Loucy (cell line): ENCODE measurements around the gene ATAD3A.
A peak's percentile ranks its signal among the peaks of the same experiment; 100 is the strongest.

Experiments
- H2AFZ ChIP-seq: fragments of 200-600 bp; sonication (generic); 2 replicates; pipeline ENCODE4 v1.6.0; 2016; ENCODE audit warnings: antibody characterized with exemption, mild to moderate bottlenecking, low read length, moderate library complexity
- H3F3A ChIP-seq: fragments of 200-600 bp; 2 replicates; pipeline ENCODE4 v1.6.0; 2016; ENCODE audit warnings: antibody characterized with exemption, low read depth, mild to moderate bottlenecking
- H3K27me3 ChIP-seq: fragments of 200-600 bp; sonication (generic); 2 replicates; pipeline ENCODE4 v1.6.1; 2014; ENCODE audit warnings: low read length, mild to moderate bottlenecking; ENCODE audit not compliant: insufficient read depth, poor library complexity, severe bottlenecking
- H3K36me3 ChIP-seq: fragments of 200-600 bp; sonication (generic); 2 replicates; pipeline ENCODE4 v1.6.1; 2016; ENCODE audit warnings: low read length; ENCODE audit not compliant: insufficient read depth
- H3K4me1 ChIP-seq: fragments of 200-600 bp; sonication (generic); 2 replicates; pipeline ENCODE4 v1.5.1; 2014; ENCODE audit warnings: low read length, mild to moderate bottlenecking; ENCODE audit not compliant: insufficient read depth, poor library complexity, severe bottlenecking
- H3K4me2 ChIP-seq: fragments of 200-600 bp; sonication (generic); 2 replicates; pipeline ENCODE4 v1.6.0; 2014; ENCODE audit warnings: antibody characterized with exemption, low read length, low read depth, mild to moderate bottlenecking; ENCODE audit not compliant: poor library complexity, severe bottlenecking
- H3K4me3 ChIP-seq: fragments of 200-600 bp; sonication (generic); 2 replicates; pipeline ENCODE4 v1.5.1; 2014; ENCODE audit warnings: low read length, mild to moderate bottlenecking, mixed read lengths; ENCODE audit not compliant: poor library complexity, severe bottlenecking
- H3K79me2 ChIP-seq: fragments of 200-600 bp; sonication (generic); 2 replicates; pipeline ENCODE4 v1.6.1; 2014; ENCODE audit warnings: low read length; ENCODE audit not compliant: insufficient read depth
- H3K9ac ChIP-seq: fragments of 200-600 bp; sonication (generic); 2 replicates; pipeline ENCODE4 v1.6.0; 2014; ENCODE audit warnings: mild to moderate bottlenecking, low read depth, low read length, moderate library complexity; ENCODE audit not compliant: poor library complexity, severe bottlenecking
- H3K9me2 ChIP-seq: fragments of 200-600 bp; sonication (generic); replicated peaks from 2 replicates; pipeline ENCODE4 v1.6.1; 2016; ENCODE audit warnings: low read depth, low read length, mixed read lengths
- H3K9me3 ChIP-seq: fragments of 200-600 bp; sonication (generic); 2 replicates; pipeline ENCODE4 v1.6.1; 2014; ENCODE audit warnings: mild to moderate bottlenecking, antibody characterized with exemption, low read length, low read depth; ENCODE audit not compliant: insufficient read depth
- H4K20me1 ChIP-seq: fragments of 200-600 bp; sonication (generic); 2 replicates; pipeline ENCODE4 v1.6.0; 2014; ENCODE audit warnings: antibody characterized with exemption, low read length, mild to moderate bottlenecking; ENCODE audit not compliant: insufficient read depth, poor library complexity, severe bottlenecking
- EZH2phosphoT487 ChIP-seq: fragments of 200-600 bp; IDR thresholded peaks from 2 replicates; pipeline ENCODE4 v1.6.1; 2018; ENCODE audit warnings: antibody characterized with exemption, mild to moderate bottlenecking, moderate library complexity, borderline replicate concordance
- TF ChIP-seq, protein P1 (sequence below): fragments of 200-600 bp; sonication (generic); conservative IDR thresholded peaks from 2 replicates; pipeline ENCODE4 v1.5.1; 2014; ENCODE audit warnings: mild to moderate bottlenecking, antibody characterized with exemption, low read length

Gene ATAD3A

DNA sequence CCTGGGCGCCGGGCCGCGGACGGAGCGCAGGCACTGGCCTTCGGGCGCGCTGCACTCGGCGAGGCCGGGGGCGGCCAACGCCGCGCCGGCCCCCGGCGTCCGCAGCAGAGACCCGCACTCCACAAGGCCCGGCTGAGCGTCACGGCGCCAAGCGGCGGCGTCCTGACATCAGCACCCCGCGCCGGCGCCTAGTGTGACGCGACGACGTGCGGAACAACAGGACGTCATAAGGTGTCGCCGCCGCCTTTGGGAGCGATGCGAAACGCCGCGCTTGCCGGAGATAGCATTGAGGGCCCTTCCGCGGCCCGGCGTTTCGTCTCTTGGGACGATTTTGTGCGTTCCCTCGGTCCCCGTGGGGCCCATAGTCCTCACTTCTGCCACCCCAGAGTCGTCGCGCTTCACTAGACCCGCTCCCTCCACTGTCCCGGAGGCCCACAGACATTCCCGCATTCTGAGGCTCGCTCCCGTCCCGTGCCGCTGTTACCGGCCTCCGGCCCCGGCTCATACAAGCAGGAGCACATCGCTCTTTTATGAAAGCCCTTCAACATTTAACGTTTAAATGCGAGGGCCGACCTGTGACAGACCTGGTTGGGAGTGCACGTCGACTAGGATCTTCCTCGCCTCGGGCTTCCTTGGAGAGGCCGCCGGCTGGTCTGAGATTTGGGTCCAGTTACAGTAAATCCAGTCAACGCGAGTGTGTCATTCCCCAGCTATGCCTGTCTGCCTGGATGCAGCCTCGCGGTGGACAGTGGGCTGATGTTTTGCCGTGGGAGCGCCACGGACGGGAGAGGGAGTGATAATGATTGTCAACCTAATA lies 63.0 kb downstream of the ATAD3A start, which contains the start of gene SSU72:
SSU72 (minus strand) TSS at position 143 of the 817 bp plus-strand sequence. CDS start 306 bp downstream, outside the sequence.
- H2AFZ ChIP-seq: peak within 1 kb of the TSS; percentile 95
- no peaks in the 10 kb centered on the region for H3K36me3 ChIP-seq
- peak within 1 kb of the TSS; percentile 89 for H3K9ac ChIP-seq
- peaks cover 31% of the 10 kb centered on the region for H4K20me1 ChIP-seq
- peaks cover 21% of the 10 kb centered on the region for H3K4me1 ChIP-seq
- H3K79me2 ChIP-seq: peaks cover 54% of the 10 kb centered on the region
- no peaks in the 10 kb centered on the region for H3K9me2 ChIP-seq
- no peaks in the 10 kb centered on the region for H3F3A ChIP-seq
- peaks cover 4% of the 10 kb centered on the region for H3K27me3 ChIP-seq
- H3K4me3 ChIP-seq: peak within 1 kb of the TSS; percentile 92
- TF ChIP-seq EZH2phosphoT487: no peak
- TF ChIP-seq, protein P1, sequence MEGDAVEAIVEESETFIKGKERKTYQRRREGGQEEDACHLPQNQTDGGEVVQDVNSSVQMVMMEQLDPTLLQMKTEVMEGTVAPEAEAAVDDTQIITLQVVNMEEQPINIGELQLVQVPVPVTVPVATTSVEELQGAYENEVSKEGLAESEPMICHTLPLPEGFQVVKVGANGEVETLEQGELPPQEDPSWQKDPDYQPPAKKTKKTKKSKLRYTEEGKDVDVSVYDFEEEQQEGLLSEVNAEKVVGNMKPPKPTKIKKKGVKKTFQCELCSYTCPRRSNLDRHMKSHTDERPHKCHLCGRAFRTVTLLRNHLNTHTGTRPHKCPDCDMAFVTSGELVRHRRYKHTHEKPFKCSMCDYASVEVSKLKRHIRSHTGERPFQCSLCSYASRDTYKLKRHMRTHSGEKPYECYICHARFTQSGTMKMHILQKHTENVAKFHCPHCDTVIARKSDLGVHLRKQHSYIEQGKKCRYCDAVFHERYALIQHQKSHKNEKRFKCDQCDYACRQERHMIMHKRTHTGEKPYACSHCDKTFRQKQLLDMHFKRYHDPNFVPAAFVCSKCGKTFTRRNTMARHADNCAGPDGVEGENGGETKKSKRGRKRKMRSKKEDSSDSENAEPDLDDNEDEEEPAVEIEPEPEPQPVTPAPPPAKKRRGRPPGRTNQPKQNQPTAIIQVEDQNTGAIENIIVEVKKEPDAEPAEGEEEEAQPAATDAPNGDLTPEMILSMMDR: no peak
- H3K4me2 ChIP-seq: peak within 1 kb of the TSS; percentile 94
- H3K9me3 ChIP-seq: no peaks in the 10 kb centered on the region

- Histone ChIP-seq H4K20me1 (peaks cover 16% of the 10 kb centered on the region), H3K27me3 (peaks cover 4% of the 10 kb centered on the region), H3K9ac (no peak overlapping the region), H3K4me2 (no peak overlapping the region), H3K4me3 (no peak overlapping the region), H3K36me3 (no peaks in the 10 kb centered on the region), H3K79me2 (peaks cover 28% of the 10 kb centered on the region), H3F3A (no peaks in the 10 kb centered on the region), H2AFZ (no peak overlapping the region), H3K4me1 (peaks cover 7% of the 10 kb centered on the region), H3K9me2 (no peaks in the 10 kb centered on the region), H3K9me3 (no peaks in the 10 kb centered on the region)
- TF ChIP-seq EZH2phosphoT487: no peak
- TF ChIP-seq, protein P1: no peak
These were observed 65.5 kb downstream of the ATAD3A start for GRCh38 chr1:1577367-1578011.

DNA sequence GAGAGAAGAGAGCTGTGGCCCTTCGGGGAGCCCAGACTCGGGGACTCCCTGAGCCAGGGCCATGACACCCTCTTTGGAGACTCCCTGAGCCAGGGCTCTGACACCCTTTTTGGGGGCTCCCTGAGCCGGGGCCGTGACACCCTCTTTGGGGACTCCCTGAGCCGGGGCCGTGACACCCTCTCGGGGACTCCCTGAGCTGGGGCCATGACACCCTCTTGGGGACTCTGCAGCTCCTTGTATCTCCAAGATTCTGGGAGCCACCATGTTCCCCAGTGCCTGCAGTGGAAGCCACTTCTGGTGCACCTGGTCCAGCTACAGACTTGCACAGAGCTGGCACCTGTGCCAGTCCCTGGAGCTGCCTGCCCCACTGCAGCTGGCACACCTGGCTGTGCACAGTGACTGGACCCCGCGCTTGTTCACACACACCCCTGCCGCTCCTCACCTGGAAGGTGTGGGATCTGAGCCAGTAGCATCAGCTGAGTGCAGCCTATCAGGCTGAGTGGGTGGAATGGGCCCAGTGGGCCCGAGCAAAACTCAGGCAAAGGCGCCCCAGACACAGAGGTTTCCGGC lies 66.5 kb downstream of the ATAD3A start:
- no peaks in the 10 kb centered on the region for H3K9me3 ChIP-seq
- H4K20me1 ChIP-seq: peaks cover 8% of the 10 kb centered on the region
- TF ChIP-seq, protein P1: no peak
- no peak for TF ChIP-seq EZH2phosphoT487
- no peaks in the 10 kb centered on the region for H3K9me2 ChIP-seq
- H3K27me3 ChIP-seq: peaks cover 4% of the 10 kb centered on the region
- H3K36me3 ChIP-seq: no peaks in the 10 kb centered on the region
- no peak overlapping the region for H3K9ac ChIP-seq
- no peak overlapping the region for H2AFZ ChIP-seq
- peaks cover 4% of the 10 kb centered on the region for H3K4me1 ChIP-seq
- no peaks in the 10 kb centered on the region for H3F3A ChIP-seq
- peaks cover 19% of the 10 kb centered on the region for H3K79me2 ChIP-seq
- H3K4me2 ChIP-seq: no peak overlapping the region
- H3K4me3 ChIP-seq: no peak overlapping the region
